Ishikawa (cell line): ENCODE measurements around the gene TMEM178B.

Experiments used
- CEBPB ChIP-seq: IDR thresholded peaks from 2 replicates; pipeline ENCODE4 v1.6.1; 2012
- CREB1 ChIP-seq: IDR thresholded peaks from 2 replicates; pipeline ENCODE4 v1.6.1; 2012; ENCODE audit warnings: low read depth
- EGR1 ChIP-seq: IDR thresholded peaks from 2 replicates; pipeline ENCODE4 v1.6.1; 2012
- EP300 ChIP-seq: IDR thresholded peaks from 2 replicates; pipeline ENCODE4 v1.6.1; 2012; ENCODE audit warnings: borderline replicate concordance
- NFIC ChIP-seq: IDR thresholded peaks from 2 replicates; pipeline ENCODE4 v1.6.1; 2012
- TAF1 ChIP-seq: IDR thresholded peaks from 2 replicates; pipeline ENCODE4 v1.6.1; 2012; ENCODE audit warnings: low read depth, mild to moderate bottlenecking
- TCF12 ChIP-seq: IDR thresholded peaks from 2 replicates; pipeline ENCODE4 v1.6.1; 2012; ENCODE audit warnings: low read depth
- USF1 ChIP-seq: IDR thresholded peaks from 2 replicates; pipeline ENCODE4 v1.6.1; 2012
- TF ChIP-seq, protein P1 (sequence below): IDR thresholded peaks from 2 replicates; pipeline ENCODE4 v1.6.1; 2012
- TF ChIP-seq, protein P2 (sequence below): IDR thresholded peaks from 2 replicates; pipeline ENCODE4 v1.6.1; 2012; ENCODE audit warnings: low read depth, mild to moderate bottlenecking

GRCh38 chr7:141244435-141244834 is 170.6 kb downstream of the TMEM178B start:
- TF ChIP-seq TAF1 = no peak
- no peak for TF ChIP-seq EP300
- TF ChIP-seq, protein P1, sequence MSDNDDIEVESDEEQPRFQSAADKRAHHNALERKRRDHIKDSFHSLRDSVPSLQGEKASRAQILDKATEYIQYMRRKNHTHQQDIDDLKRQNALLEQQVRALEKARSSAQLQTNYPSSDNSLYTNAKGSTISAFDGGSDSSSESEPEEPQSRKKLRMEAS = no peak
- TF ChIP-seq CREB1 = no peak
- no peak for TF ChIP-seq CEBPB
- TF ChIP-seq USF1 = no peak
- TF ChIP-seq EGR1 = no peak
- no peak for TF ChIP-seq NFIC
- TF ChIP-seq, protein P2, sequence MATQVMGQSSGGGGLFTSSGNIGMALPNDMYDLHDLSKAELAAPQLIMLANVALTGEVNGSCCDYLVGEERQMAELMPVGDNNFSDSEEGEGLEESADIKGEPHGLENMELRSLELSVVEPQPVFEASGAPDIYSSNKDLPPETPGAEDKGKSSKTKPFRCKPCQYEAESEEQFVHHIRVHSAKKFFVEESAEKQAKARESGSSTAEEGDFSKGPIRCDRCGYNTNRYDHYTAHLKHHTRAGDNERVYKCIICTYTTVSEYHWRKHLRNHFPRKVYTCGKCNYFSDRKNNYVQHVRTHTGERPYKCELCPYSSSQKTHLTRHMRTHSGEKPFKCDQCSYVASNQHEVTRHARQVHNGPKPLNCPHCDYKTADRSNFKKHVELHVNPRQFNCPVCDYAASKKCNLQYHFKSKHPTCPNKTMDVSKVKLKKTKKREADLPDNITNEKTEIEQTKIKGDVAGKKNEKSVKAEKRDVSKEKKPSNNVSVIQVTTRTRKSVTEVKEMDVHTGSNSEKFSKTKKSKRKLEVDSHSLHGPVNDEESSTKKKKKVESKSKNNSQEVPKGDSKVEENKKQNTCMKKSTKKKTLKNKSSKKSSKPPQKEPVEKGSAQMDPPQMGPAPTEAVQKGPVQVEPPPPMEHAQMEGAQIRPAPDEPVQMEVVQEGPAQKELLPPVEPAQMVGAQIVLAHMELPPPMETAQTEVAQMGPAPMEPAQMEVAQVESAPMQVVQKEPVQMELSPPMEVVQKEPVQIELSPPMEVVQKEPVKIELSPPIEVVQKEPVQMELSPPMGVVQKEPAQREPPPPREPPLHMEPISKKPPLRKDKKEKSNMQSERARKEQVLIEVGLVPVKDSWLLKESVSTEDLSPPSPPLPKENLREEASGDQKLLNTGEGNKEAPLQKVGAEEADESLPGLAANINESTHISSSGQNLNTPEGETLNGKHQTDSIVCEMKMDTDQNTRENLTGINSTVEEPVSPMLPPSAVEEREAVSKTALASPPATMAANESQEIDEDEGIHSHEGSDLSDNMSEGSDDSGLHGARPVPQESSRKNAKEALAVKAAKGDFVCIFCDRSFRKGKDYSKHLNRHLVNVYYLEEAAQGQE = no peak
- TF ChIP-seq TCF12 = no peak
